ENCODE data around the gene AP4E1.
A peak's percentile ranks its signal among the peaks of the same experiment; 100 is the strongest.
"Not testable (repeated sequence)": the region's sequence is repeated elsewhere in the genome, so short reads cannot be mapped to it uniquely, and the experiment has no call there.

Gene AP4E1

DNA sequence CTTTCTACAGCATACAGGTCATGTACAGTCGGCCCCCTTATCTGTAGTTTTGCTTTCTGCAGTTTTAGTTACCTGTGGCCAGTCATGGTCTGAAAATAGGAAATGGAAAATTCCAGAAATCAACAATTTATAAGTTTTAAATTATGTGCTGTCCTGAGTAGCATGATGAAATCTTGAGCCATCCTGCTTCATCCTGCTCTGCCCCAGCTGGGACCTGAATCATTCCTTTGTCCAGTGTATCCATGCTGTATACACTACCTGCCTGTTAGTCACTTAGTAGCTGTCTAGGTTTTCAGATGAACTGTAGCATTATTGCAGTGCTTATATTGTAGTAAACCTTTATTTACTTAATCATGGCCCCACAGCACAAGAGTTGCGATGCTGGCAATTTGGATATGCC, 44.8 kb downstream of the AP4E1 start:
- DNase-seq = peak; percentile 15

DNA sequence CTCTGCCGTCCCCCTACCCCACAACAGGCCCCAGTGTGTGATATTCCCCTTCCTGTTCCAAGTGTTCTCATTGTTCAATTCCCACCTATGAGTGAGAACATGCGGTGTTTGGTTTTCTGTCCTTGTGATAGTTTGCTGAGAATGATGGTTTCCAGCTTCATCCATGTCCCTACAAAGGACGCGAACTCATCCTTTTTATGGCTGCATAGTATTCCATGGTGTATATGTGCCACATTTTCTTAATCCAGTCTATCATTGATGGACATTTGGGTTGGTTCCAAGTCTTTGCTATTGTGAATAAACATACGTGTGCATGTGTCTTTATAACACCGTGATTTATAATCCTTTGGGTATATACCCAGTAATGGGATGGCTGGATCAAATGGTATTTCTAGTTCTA, 46.4 kb downstream of the AP4E1 start:
- not testable (repeated sequence) for DNase-seq

DNA sequence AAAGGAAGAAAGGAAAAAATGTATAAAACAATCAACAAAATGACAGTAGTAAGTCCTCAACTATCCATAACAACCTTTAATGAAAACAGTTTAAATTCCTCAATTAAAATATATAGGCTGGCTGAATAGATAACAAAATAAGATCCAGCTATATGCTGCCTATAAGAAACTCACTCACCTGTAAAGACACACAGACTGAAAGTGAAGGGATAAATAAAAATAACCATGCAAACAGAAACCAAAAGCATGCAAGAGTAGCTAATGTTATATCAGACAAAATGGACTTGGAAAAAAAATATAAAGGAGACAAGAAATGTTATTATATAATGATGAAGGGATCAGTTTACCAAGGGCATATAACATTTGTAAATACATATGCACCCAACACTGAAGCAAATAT, 51.2 kb downstream of the AP4E1 start:
- no peak for DNase-seq

DNA sequence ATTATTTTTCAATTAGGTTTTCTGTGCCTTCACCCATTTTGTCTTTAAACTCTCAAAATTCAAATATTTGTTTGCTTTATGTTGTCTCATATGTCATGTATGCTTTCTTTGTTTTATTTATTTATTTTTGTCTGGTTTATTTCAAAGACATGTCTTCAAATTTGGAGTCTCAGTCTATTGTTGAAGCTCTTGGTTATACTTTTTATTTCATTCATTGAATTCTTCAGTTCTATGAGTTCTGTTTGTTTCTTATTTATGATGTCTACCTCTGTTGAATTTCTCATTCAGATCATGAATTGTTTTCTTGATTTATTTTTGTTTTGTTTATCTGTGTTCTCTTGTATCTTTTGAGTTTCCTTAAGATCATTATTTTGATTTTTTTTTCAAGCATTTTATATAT, 55.6 kb downstream of the AP4E1 start:
- no peak for DNase-seq

DNA sequence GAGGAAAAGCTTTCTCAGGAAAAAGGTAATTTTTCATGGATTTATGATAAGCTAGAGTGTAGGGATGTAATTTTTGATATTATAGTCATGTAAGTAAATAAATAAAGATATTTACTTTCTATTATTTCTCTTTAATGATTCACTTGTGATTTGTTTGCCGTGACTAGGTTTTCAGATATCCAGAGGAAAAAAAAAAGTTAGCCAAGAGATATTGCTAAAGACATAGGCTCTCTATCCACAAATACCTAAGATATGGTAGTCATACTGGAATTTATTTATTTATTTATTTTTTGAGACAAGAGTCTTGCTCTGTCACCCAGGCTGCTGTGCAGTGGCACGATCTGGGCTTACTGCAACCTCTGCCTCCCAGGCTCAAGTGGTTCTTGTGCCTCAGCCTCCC, 59.9 kb downstream of the AP4E1 start:
- peak; percentile 22 for DNase-seq

DNA sequence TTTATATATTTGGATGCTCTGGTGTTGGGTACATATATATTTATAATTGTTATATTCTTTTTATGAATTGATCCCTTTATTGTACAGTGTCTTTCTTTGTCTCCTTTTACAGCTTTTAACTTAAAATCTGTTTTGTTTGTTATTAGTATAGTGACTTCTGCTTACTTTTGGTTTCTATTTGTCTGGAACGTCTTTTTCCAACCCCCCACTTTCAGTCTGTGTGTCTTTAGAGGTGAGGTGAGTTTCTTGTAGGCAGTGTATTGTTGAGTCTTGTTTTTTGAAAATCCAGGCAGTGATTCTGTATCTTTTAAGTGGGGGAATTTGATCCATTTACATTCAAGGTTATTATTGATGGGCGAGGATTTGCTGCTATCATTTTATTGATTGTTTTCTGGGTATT, 62.0 kb downstream of the AP4E1 start:
- no peak for DNase-seq

DNA sequence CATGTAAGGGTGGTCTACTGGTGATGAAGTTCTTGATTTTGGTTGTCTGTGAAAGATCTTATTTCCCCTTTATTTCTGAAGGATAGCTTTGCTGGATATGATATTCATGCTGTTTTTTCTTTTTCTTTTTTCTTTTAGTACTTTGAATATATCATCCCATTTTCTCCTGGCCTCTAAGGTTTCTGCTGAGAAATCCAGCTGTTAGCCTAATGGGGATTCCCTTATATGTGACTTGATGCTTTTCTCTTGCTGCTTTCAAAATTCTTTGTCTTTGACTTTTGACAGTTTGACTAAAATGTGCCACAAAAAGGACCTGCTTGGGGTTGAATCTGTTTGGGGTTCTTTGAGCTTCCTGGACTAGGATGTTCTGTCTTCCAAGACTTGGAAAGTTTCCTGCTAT, 62.6 kb downstream of the AP4E1 start:
- no peak for DNase-seq

DNA sequence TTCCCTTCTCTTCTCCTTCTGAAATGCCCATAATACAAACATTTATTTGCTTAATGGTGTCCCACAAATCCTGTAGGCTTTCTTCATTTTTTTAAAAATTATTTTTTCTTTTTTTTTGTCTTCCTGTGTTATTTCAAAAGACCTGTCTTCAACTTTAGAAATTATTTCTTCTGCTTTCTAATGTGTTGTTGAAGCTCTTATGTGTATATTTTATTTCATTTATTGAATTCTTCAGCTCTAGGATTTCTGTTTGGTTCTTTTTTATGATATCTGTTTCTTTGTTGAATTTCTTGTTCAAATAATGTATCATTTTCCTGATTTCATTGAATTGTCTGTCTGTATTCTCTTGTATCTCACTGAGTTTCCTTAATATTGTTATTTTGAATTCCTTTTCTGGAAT, 63.1 kb downstream of the AP4E1 start:
- no peak for DNase-seq

DNA sequence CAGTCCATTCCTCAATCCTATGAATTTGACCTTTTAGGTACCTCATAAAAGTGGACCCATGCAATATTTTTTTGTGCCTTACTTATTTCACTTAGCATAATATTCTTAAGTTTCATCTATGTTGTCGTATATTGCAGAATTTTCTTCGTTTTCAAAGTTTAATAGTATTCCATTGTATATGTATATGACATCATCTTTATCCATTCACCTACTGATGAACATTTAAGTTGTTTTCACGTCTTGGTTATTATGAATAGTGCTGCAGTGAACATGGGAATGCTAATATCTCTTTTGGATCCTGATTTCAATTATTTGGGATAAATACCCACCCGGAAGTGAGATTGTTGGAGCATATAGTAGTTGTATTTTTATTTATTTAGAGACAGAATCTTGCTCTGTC, 65.1 kb downstream of the AP4E1 start:
- no peak for DNase-seq

DNA sequence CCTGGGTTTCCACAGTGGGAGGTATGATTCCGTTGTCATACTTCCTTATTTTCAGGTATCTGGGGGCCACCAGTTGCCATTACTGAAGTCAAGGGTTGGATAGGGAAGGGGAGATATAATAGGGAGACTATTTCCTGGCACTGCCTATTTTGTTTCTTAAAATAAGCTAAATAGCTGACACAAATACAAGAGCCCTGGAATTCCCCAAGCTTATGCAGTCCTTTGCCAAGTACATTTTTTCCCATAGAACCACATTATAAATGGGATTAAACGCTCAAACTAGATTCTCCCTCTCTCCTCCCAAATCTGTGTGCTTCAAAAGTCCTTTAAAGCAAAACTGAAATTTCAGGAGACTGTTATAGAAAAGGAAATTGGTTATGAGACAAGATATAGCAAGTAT, 68.7 kb downstream of the AP4E1 start:
- DNase-seq = no peak

DNA sequence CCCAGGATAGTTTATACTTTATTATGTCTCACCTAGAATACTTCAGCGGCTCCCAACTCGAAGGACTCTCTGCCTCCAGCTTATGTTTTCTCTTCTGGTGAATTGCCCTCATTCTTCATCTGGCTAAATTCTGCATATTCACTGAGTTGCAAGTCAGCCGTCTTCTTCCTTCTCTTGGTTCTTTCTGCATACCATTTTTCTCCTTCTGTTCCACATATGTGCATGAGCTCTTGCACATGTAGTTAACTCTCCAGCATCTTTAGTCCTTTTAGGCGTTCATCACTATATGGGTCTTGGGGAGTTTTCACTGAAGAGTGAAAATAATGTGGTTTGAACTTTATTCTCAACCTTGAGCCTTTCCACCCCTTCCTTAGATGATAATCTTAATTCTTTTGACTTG, 70.1 kb downstream of the AP4E1 start:
- no peak for DNase-seq

DNA sequence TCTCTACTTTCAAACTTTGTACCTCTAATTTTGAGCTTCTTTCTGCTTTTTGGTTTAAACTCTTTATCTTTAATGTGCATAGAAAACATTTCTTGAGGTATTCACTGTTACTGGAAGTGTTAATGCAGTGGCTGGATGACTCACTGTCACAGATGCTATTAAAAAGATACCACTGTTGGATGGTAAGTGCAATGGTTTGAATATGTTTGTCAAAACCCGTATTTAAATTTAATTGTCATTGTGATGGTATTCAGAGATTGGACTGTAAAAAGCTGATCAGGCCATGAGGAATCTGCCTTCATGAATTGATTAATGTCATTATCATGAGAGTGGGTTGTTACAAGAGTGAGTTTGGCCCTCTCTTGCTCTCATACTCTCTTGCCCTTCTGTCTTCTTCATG, 70.6 kb downstream of the AP4E1 start:
- DNase-seq = peak; percentile 47

DNA sequence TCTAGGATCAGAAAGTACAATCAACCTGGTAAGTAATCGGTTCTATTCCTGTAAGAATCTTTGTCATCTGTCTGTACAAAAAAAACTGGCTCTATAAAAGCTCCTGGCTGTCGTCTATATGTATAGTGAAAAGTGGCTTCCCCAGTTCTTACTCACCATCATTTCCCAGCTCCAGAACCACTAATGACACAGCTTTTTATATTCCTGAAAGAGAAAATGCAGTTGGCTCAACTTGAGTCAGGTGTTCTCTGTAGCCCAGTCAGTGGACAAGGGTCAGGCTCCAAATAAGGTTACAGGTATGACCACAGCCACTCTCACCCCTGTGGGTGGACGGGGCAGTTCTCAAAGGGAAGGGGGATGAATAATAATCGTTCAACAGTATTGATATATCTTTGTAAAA, 85.1 kb downstream of the AP4E1 start:
- no peak for DNase-seq

DNA sequence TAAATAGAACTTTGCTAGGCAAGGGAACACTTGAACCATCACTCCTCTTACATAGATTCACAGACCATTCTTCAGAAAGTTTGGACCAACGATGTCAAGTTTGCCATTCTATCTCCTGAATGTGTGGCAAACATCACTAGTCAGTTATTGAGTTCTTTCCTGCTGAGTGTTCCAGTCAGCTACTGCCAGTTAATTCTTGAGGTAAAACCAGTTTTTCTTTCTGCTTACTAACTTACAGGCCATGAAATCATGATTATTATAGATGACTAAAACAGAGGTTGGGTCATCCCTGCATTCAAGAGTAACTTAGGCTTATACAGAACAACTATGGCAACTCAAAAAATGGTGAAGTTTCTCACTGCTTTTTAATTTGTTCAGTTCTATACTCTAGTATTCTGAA, 88.2 kb downstream of the AP4E1 start:
- peak; percentile 40 for DNase-seq

DNA sequence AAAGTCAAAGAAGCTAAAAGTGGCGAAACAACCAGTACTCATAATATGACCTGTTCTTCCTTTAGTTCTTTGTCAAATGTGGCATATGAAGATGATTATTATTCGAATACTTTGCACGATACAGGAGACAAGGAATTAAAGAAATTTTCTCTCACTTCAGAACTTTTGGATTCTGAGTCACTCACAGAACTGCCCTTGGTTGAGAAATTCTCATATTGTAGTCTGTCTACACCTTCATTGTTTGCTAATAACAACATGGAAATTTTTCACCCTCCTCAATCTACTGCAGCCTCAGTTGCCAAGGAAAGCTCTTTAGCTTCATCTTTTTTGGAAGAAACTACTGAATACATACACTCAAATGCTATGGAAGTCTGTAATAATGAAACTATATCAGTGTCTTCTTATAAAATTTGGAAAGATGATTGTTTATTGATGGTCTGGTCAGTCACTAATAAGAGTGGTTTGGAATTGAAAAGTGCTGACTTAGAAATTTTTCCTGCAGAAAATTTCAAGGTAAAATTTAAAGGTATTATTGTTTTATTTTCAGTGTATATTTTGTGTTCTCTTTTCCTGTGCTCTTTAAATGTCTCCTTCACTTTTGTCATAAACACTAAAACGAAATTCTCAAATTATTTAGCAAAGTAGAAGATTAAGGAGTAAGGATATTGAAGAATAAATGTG, 89.0 kb downstream of the AP4E1 start:
- DNase-seq = no peak

DNA sequence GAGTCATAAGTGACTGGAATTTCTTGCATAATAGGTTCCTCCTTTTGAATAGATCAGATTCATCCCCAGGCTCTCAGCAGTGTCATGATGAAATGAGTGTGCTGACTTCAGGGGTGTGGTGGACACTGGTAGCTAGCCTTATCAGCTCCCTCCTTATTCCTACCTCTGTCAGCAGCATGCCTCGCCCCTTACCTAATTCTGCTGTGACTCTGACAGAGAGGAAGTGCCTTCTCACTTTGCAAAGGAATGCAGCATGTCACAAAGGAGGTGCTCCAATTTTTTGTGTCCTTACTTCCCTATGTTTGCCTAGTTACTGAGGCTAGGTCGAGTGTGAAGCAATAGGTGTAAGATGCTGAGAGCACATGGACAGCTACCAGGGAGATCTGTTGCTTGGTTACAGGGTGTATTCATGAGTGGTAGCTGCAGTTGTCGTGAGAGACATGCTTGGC, 95.6 kb downstream of the AP4E1 start:
- DNase-seq = peak; percentile 5

DNA sequence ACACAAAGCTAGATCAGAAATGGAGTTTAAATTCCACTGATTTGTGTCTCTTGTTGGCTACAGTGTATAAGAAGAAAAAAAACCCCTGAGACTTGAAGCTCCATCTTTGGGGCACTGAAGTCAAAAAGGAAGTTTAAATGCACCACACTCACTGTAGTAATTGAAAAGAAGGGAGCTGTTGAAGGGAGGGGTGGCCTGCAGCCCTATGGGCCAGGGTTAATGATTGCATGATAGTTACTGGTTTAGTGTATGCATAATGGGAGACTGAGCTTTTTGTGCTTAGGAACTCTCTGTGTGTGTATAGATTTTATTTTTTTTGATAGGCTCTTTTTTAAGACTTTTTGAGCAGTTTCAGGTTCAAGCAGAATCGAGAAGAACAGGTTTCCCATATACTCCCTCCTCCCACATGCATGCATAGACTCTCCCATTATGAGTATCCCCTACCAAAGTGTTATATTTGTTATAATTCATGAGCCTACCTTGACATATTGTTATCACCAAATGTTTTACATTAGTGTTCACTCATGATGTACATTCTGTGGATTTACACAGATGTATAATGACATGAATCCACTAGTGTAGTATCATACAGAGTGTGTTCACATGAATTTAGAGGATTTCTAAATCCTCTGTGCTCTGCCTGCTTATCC, 98.0 kb downstream of the AP4E1 start:
- no peak for DNase-seq

DNA sequence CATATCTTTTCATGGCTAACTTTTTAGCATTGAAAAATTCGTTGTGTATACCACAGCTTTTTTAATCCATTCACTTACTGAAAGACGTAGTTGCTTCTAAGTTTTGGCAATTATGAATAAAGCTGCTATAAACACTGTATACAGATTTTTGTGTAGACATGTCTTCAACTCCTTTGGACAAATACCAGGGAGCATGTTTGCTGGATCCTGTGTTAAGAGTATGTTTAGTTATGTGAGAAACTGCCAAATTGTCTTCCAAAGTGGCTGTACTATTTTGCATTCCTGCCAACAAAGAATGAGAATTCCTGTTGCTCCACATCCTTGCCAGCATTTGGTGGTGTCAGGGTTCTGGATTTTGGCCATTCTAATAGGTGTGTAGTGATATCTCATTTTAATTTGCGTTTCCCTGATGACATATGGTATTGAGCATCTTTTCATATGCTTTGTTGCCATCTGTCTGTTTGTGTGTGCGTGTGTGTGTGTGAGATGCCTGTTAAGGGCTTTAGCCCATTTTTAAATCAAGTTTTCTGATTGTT, 98.7 kb downstream of the AP4E1 start:
- no peak for DNase-seq

DNA sequence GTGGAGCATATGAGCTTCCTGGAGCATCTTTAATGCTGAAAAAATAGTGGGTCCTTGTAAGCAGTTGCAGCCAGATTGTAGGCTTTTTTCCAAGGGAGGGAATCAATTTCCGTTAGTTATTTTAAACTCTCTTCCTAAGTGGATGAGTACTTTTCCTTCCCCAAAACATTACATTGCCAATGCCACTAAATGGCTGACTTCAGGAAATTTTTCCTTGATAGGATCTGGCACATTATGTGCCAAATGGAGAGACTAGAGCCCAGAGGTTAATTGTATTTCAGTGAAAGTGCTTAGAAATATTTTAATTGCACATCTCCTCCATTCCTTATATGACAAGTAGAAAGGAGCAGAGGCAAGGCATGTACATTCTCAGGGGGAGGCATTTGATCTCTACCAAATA, 102.7 kb downstream of the AP4E1 start:
- no peak for DNase-seq

DNA sequence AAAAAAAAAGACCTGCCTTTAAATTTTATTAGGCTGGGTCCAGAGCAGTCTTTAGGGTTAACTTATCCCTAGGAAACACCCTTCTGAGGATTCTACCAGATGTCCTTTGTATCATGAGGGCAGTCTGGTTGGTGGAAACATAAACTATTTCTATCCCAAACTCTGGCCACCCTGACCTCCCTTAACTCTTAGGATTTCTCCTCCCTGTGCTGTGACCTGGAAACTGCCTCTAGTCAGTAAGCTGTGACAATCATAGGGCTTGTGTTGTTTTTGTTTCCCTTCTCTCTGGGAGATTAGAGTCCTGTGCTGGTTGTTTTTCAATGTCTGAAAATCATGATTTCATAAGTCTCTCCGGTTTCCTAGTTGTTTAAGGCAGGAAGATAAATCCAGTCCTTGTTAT, 108.1 kb downstream of the AP4E1 start:
- no peak for DNase-seq

DNA sequence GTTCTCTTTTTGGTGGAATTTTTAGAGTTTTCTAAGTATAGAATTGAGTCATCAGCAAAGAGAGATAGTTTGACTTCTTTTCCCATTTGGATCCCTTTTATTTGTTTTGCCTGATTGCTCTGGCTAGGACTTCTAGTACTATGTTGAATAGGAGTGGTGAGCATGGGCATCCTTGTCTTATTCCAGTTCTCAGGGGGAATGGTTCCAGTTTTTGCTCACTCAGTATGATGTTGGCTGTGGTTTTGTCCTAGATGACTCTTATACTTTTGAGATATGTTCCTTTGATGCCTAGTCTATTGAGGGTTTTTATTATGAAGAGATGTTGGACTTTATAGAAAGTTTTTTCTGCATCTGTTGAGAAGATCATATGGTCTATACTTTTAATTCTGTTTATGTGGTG, 113.7 kb downstream of the AP4E1 start:
- no peak for DNase-seq

DNA sequence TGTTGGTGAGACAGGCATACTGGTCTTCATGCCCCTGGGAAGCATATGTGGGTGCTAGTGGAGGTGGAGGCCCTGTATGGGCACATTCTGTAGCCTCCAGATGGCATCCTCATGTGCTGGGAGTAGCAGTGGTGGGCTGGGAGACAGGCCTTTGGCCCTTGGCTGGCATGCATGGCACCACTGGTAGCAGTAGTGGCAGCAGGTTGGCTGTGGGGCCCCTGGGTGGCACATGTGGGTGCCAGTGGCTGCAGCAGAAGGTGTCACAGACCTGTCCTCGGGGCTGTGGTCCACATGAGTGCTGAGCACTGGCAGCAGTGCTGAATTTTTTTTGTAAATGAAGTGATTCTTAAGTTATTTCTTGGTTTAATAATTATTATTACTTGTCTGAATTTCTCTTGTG, 115.0 kb downstream of the AP4E1 start:
- DNase-seq = no peak

DNA sequence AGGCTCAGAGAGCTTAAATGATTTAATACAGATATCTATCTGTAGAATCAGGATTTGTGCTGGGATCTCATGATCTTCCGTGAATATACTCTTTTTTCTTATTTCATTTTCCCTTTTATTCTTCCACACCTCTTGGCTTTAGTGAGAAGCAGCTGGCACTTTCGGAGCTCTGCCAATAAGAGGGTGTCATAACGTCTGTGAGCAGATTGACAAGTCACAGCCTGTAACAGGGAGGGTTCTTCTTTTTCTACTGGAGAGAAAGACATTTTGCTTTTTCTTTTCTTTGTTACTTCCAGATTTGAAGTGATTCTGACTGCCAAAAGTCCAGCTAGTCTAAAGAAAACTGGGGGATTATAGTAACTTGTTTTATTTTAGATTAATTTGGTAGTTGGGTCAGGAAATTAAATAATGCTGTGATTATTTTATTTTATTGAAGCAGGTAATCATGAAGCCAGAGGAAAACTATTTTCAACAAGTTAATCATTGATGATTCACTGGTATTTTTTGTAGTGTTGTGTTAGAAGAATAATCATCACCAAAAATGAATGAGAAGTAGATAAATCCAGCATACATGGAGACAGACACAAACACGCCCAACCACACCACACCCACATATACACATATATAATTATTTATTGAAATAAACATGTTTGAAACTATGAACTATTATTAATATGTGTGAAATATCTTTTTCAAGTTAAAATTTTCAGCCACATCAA, 116.4 kb downstream of the AP4E1 start:
- no peak for DNase-seq

DNA sequence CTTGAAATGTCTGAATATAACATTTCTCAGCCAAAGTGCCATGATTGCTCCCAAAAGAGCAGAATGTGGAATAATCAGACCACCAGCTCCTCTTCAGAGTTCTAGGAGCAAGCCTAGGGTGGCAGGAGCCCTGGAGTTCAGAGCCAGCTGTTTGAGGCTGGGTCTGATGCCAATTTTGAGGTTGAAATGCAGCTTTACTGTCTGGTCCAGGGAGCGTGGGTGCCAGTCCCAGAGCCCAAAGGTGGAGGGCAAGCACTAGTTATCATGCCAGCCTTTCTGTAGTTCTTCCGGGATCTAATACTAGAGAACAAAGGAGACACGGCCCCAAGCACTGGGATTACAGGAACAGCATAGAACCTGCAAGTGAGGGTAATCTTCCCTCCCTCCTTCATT, 117.0 kb downstream of the AP4E1 start:
- no peak for DNase-seq
